NCI-H510A treated with DMSO at 0.1 percent for 48 hours (cell line): ENCODE results near the gene IL17RE.
"Not testable (repeated sequence)": the region's sequence is repeated elsewhere in the genome, so short reads cannot be mapped to it uniquely, and the experiment has no call there.

Experiments used
- DNase-seq: peaks from one replicate; lab custom pipeline; 2025; lab: John Stamatoyannopoulos, UW

The IL17RE gene

GRCh38 chr3:9902372-9903237, at the start of gene IL17RE:
Gene IL17RE (plus strand): TSS chr3:9902848. CDS start chr3:9902933, 85 bp downstream.
- peak; percentile 66 for DNase-seq

GRCh38 chr3:9854291-9854940, 48.2 kb upstream of the IL17RE start:
- DNase-seq: not testable (repeated sequence)

GRCh38 chr3:9855594-9855993, 47.1 kb upstream of the IL17RE start:
- DNase-seq: no peak

GRCh38 chr3:9859530-9860025, 43.1 kb upstream of the IL17RE start:
- no peak for DNase-seq

GRCh38 chr3:9861201-9861600, 41.4 kb upstream of the IL17RE start:
- no peak for DNase-seq

GRCh38 chr3:9861626-9862130, 41.0 kb upstream of the IL17RE start:
- DNase-seq: no peak

- no peak for DNase-seq
Observed at GRCh38 chr3:9862391-9863057, 40.1 kb upstream of the IL17RE start.

- no peak for DNase-seq
Observed at GRCh38 chr3:9863058-9863772, 39.4 kb upstream of the IL17RE start.

GRCh38 chr3:9864200-9864927, 38.3 kb upstream of the IL17RE start:
- DNase-seq: peak; percentile 47

GRCh38 chr3:9865125-9865637, 37.5 kb upstream of the IL17RE start:
- DNase-seq: not testable (repeated sequence)

GRCh38 chr3:9866639-9867038, 36.0 kb upstream of the IL17RE start:
- DNase-seq: no peak

GRCh38 chr3:9867106-9867505, 35.5 kb upstream of the IL17RE start:
- DNase-seq: no peak

GRCh38 chr3:9869955-9870354, 32.7 kb upstream of the IL17RE start:
- DNase-seq: no peak

GRCh38 chr3:9870978-9871377, 31.7 kb upstream of the IL17RE start:
- no peak for DNase-seq

GRCh38 chr3:9872067-9872466, 30.6 kb upstream of the IL17RE start:
- DNase-seq: not testable (repeated sequence)

GRCh38 chr3:9875448-9875847, 27.2 kb upstream of the IL17RE start:
- DNase-seq: peak; percentile 70

- not testable (repeated sequence) for DNase-seq
Observed at GRCh38 chr3:9876255-9876654, 26.4 kb upstream of the IL17RE start.

GRCh38 chr3:9876991-9877390, 25.7 kb upstream of the IL17RE start:
- DNase-seq: no peak

- DNase-seq: no peak
Observed at GRCh38 chr3:9878700-9879099, 23.9 kb upstream of the IL17RE start.

- no peak for DNase-seq
Observed at GRCh38 chr3:9879830-9880549, 22.7 kb upstream of the IL17RE start, which contains the start of gene CIDEC. Gene CIDEC (minus strand): TSS chr3:9880253. CDS start chr3:9878486, 1,767 bp downstream.
